GM19328 (cell line): ENCODE measurements around the gene CCDC158.
"Not testable (repeated sequence)": the region's sequence is repeated elsewhere in the genome, so short reads cannot be mapped to it uniquely, and the experiment has no call there.

Experiments
- ATAC-seq: cut with Tn5 transposase; IDR thresholded peaks from one replicate; pipeline ENCODE4 v1.9.1; 2021; ENCODE audit warnings: mild to moderate bottlenecking, moderate library complexity; ENCODE audit not compliant: unreplicated experiment

CCDC158 gene

GRCh38 chr4:76374798-76375197 lies 46.1 kb downstream of the CCDC158 start:
- ATAC-seq = no peak

GRCh38 chr4:76373919-76374552 lies 46.9 kb downstream of the CCDC158 start:
- ATAC-seq = no peak

GRCh38 chr4:76366737-76367136 lies 54.2 kb downstream of the CCDC158 start:
- ATAC-seq = no peak

- ATAC-seq = no peak
Measured at GRCh38 chr4:76365636-76366035, 55.3 kb downstream of the CCDC158 start.

GRCh38 chr4:76364763-76365162 lies 56.2 kb downstream of the CCDC158 start:
- ATAC-seq = no peak

DNA sequence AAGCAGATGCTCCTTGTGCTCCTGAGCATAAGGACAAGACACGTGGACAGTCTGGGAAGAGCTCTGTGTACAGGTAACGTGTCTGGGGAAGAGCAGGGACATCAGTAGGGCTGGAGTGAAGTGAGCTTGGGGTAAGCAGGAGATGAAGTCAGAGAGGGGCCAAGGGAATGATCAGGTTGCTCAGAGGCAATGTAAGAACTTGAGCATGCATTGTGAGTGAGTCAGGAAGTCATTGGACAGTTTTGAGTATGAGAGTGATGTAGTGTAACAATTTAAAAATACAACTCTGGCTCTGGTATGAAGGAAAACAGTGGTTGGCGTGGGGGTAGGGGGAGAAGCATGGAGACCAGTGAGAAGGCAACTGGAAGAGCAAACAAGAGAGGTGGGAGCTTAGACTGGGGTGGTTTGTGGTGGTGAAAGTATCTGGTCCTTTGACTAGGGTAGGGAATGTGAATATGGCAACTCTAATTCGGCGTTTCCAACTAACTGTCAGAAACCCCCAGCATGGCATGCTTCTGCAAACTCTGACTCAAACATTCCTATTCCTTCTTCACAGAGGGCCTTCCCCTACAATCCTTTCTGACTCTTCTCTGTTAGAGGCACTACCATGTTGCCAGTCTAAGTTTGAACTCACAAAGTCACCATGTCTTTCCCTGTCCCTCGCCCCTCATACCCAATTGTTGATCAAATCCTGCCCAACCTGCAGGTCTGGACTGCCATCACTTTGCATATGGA lies 57.2 kb downstream of the CCDC158 start:
- ATAC-seq = no peak

- ATAC-seq = no peak
Measured at GRCh38 chr4:76361689-76362412, 59.1 kb downstream of the CCDC158 start.

- not testable (repeated sequence) for ATAC-seq
Measured at GRCh38 chr4:76359881-76360466, 61.0 kb downstream of the CCDC158 start.

- ATAC-seq = no peak
Measured at GRCh38 chr4:76357981-76358380, 63.0 kb downstream of the CCDC158 start.

DNA sequence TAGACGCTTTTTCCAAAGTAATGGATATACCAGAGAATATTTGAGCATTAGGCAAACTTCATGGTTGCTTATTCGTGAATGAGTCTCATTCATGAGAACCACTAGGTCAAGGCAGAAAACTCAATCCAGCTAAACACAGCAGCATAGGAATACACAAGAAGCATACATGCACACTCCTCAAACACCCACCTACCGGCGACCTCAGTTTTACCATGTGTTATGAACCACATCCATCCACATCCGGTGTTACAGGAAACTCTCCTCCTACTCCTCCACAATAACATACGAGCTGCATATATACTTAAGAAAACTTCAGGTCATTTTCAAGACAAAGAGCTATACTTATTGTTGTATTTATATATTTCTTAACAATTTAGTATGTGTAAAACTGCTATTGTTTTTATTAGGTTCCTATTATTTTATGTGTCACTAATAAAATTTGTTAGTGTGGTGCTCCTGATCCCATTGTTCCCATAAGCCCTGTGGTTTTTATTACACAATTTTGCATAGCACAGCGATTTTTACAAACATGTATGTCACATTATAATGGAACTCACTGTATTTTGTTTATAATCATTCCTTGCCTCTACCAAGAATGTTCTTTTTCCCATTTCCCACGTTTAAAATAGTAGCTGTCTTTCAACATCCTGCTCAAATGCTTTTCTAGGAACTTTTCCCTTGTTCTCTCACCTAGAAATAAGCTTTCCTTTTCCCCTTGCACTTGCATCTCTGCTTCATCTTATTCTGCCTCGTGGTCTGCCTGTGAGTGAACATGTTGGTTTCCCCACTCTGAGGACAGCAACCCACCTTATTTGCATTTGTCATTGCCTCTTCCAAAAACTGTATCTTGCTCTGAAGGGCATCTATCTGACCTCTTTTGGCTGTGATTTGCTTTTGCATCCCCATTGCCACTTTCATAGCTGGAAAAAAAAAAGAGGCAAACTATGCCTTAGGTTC lies 66.1 kb downstream of the CCDC158 start:
- ATAC-seq = no peak

DNA sequence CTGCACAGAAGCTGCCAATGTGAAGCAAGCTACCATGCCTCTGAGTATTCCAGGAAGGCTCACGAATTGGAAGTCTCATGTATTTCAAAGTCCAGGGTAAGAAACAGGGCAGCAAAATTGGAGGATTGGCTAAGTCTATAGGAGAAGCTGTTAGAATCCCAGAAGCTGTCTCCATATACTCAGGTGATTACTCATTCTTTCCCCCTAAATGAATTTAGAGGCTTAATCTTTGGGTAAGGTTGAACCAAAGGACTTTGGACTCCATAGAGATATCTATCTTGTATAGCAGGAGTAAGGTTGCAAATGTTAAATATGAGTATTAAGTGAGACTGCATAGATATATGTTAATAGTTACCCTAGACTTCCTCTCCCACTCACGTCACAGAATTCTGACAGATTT lies 78.1 kb downstream of the CCDC158 start:
- no peak for ATAC-seq

DNA sequence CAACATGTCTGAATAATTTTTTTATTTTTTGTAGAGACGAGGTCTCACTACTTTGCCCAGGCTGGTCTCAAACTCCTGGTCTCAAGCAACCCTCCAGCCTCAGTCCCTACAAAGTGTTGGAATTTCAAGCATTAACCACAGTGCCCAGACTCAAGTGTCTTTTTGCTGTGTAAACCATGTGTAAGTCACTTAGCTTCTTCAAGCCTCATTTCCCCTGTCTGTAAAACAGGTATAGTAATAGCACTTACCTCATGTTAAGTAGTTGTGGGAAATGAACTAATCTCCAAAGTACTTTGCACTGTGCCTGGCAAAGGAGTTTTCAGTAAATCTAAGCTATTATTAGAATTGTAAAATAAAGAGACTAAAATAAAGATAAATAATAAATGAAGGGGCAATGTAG lies 78.8 kb downstream of the CCDC158 start:
- ATAC-seq = no peak

DNA sequence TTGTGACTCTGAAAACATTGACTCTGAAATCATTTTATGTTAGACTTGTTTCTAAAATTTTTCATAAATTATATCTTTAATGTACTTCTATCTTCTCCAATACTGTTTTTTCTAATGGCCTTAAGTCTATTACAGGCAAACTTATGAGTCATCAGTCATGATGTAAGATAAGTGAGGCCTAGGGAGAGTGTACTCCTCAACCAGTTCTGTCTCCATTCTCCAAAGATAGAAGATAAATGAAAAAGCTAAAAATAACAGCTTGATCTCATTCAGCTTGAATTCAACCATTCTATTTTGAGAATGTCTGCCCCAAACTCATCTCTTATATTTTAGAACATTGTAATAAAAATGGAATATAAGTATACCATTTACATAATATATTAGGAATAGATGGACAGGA lies 79.9 kb downstream of the CCDC158 start:
- no peak for ATAC-seq

DNA sequence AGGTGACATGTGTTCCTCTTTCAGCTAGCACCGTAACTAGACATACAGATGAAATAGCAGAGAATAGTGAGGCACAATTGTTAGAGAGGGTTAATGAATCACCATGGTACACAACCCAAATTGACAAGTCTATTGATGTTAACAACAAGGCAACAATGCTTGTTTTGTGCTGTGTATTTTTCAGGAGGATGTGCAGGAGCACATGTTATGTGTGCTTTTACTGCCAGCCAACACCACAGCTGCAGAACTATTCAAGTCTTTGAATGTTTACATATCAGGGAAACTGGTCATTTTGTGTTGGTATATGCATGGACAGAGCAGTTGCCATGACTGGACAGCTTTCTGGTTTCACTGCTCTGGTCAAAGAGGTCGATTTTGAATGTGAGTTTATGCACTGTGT lies 81.6 kb downstream of the CCDC158 start:
- no peak for ATAC-seq

DNA sequence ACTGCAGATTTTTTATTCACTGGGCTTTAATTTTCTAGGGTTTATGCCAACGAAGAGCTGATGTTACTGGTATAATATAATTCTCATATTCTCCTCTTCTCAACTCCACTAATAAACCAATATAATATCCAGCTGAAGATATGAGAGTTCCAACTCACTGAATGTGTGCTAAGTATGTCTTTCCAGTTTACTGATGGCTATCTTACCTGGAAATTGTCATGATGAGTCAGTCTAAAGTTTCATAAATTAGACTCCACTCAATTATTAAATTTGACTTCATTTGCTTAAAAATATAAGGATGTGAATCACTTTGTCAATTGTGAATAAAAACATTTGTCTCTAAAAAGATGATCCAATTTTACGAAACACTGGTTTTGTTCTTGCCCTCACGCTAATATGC lies 86.1 kb downstream of the CCDC158 start:
- no peak for ATAC-seq

GRCh38 chr4:76326515-76326914 lies 94.4 kb downstream of the CCDC158 start:
- ATAC-seq = no peak

DNA sequence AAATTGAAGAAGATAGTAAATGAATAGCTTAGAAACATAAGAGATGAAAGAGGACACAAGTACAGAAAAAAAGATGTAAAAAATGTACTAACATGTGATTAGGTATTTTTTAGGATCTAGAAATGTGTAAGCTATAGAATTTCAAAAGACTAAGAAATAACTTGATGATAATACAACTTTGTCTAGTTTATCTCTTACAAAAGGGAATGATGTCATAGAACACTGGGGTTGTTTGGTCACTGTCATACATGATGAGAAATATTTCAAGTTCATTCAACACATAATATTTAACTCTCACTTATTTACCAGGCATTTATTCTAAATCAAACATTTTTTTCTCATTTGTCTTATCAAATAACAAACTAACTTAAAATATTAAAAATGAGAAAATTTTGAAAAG lies 95.9 kb downstream of the CCDC158 start:
- ATAC-seq = no peak

- no peak for ATAC-seq
Measured at GRCh38 chr4:76322236-76322635, 98.7 kb downstream of the CCDC158 start.

DNA sequence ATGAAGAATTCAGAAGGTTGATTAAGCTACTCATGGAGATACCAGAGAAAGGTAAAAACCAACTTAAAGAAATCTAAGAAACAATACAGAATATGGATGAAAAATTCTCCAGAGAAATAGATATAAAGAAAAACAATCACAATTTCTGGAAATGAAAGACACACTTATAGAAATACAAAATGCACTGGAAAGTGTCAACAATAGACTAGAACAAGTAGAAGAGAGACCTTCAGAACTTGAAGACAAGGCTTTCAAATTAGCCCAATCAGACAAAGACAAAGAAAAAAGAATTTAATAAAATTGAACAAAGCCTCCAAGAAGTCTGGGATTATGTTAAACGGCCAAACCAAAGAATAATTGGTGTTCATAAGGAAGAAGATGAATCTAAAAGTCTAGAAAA lies 104.8 kb downstream of the CCDC158 start:
- ATAC-seq = no peak

- no peak for ATAC-seq
Measured at GRCh38 chr4:76315267-76315918, 105.5 kb downstream of the CCDC158 start.
